Measurements from ENCODE around the gene URB2. TPM values are rescaled to one million over a fixed set of nuclear protein-coding genes. Genes with fewer than 3 reads are reported as not detected.

URB2 gene
- total RNA-seq, 1 experiment from 2014 or later = 22.0 TPM

Other genes with a start within 250 kb of the URB2 start
- not detected in 2 replicates for gene ACTA1, start 192.2 kb upstream of the URB2 start, total RNA-seq (2014; rRNA removed; shearing (Covaris generic))
- gene NUP133, start 117.9 kb upstream of the URB2 start, total RNA-seq (2014; rRNA removed; shearing (Covaris generic)) = 40.2 and 51.4 TPM in 2 replicates
- 16.8 and 19.8 TPM in 2 replicates for gene ABCB10, start 67.5 kb upstream of the URB2 start, total RNA-seq (2014; rRNA removed; shearing (Covaris generic))
- 15.3 and 23.0 TPM in 2 replicates for gene TAF5L, start 125 bp upstream of the URB2 start, total RNA-seq (2014; rRNA removed; shearing (Covaris generic))